ENCODE data around the gene SLC20A1.

The SLC20A1 gene

DNA sequence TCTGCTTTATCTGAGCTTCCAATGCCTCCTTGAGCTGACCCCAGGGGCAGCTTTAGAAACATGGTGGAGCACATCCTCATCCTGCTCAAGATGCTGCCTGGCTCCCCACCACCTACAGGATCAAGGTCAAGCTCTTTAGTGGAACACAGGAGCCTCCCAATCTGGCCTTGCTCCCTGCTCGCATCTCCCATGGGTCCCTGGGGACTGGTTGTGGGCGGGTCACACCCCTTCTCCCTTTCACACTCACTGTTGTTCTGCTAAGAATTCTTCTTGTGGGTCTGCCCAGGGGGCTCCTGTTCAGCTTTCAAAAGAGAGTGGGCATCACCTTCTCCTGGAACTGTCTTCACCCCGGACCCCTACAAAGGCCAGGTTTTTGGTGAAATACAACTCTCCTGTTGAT is 66.7 kb downstream of the SLC20A1 start:
- DNase-seq, result no peak

DNA sequence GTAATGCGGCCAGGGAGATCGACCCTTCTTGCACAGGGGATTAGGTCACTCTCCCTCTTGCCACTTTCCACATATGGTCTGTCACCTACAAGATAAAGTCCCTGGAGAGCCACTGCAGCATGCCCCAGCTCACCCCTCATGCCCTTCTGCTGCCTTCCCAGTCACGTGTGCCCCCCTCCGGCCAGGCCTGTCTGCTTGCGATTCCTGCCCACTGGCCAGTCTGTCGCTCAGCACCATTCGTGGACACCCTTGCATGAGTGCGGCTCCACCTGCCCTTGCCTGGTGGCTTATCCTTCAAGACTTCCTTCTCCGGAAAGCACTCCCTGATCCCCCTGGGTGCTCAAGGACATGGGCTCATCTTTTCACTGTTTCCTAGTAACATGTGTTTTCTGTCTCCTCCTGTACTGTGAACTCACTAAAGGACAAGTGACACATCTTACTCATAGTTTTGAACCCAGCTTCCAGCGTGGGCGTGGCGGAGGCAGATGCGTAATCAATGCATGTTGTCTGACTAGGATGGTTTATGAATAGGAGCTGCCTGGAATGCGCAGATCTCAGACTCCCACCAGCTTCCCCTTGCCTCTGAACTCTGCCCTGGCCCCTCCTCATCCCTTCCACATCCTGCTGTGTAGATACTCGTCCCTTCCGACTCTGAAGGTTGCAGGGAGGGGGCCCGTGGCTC is 67.3 kb downstream of the SLC20A1 start:
- no peak for DNase-seq

Measured in activated CD4-positive, CD25-positive, alpha-beta regulatory T cell (primary cell).